H1 (cell line): ENCODE data around the gene DCANP1. TPM values are rescaled to one million over a fixed set of nuclear protein-coding genes. Genes with fewer than 3 reads are reported as not detected.
A peak's percentile ranks its signal among the peaks of the same experiment; 100 is the strongest.

Source experiments
- CTCF ChIA-PET: fragments of 300-600 bp; sonication (Branson Sonifier 250); formaldehyde crosslinking; loops from one replicate; lab custom pipeline; 2021; ENCODE audit not compliant: partially characterized antibody; lab: Charles Lee
- POLR2A ChIA-PET: fragments of 300-600 bp; sonication (Branson Sonifier 250); formaldehyde crosslinking; loops from one replicate; lab custom pipeline; 2021; ENCODE audit warnings: inconsistent platforms; ENCODE audit not compliant: partially characterized antibody; lab: Charles Lee
- DNase-seq, 2 experiments: peaks; one replicate each; pipeline versions ENCODE4 v3.0.0 to v3.0.0-alpha.2; 2010 to 2022; ENCODE audit warnings: low spot score in 2 of 2, low read depth in 1 of 2, mixed read lengths in 1 of 2
- FAIRE-seq: peaks from 2 replicates; lab custom pipeline; 2011; peaks lifted over from hg19 to GRCh38; lab: Jason Lieb, UNC
- H2AFZ ChIP-seq: 2 replicates; pipeline ENCODE4 v1.8.1; 2012; ENCODE audit warnings: low read length, inconsistent platforms
- H2AK5ac ChIP-seq: 2 replicates; pipeline ENCODE4 v1.6.1; 2013; ENCODE audit warnings: low read depth, low read length
- H2BK120ac ChIP-seq: replicated peaks from 2 replicates; pipeline ENCODE3; 2013; ENCODE audit warnings: low read depth, low read length, inconsistent platforms
- H2BK12ac ChIP-seq: 2 replicates; pipeline ENCODE4 v1.6.1; 2013; ENCODE audit warnings: low read depth, low read length
- H2BK15ac ChIP-seq: 2 replicates; pipeline ENCODE4 v1.6.1; 2013; ENCODE audit warnings: low read length
- H2BK20ac ChIP-seq: 2 replicates; pipeline ENCODE4 v1.6.1; 2013; ENCODE audit warnings: low read length
- H2BK5ac ChIP-seq: 2 replicates; pipeline ENCODE4 v1.6.1; 2013; ENCODE audit warnings: low read depth, low read length
- H3K14ac ChIP-seq: 2 replicates; pipeline ENCODE4 v1.6.1; 2013; ENCODE audit warnings: inconsistent platforms; ENCODE audit not compliant: insufficient read length
- H3K18ac ChIP-seq: 2 replicates; pipeline ENCODE4 v1.6.1; 2013; ENCODE audit warnings: low read length; ENCODE audit errors: extremely low read depth
- H3K23ac ChIP-seq: 2 replicates; pipeline ENCODE4 v1.6.1; 2013; ENCODE audit warnings: inconsistent platforms; ENCODE audit not compliant: insufficient read length
- H3K23me2 ChIP-seq: 2 replicates; pipeline ENCODE4 v1.6.1; 2013; ENCODE audit warnings: low read depth, low read length
- H3K27ac ChIP-seq: 2 replicates; pipeline ENCODE4 v1.6.1; 2011; ENCODE audit warnings: low read depth, low read length, inconsistent platforms
- H3K27me3 ChIP-seq, 4 experiments: replicated peaks in 1 of 4; 1 replicate in 1 of 4; 2 replicates in 3 of 4; pipeline versions ENCODE4 v1.6.1 to v1.8.1; 2011 to 2013; ENCODE audit warnings: low read length in 3 of 4, mild to moderate bottlenecking in 3 of 4, inconsistent platforms in 2 of 4, mixed read lengths in 2 of 4, moderate library complexity in 1 of 4; ENCODE audit not compliant: control insufficient read depth in 3 of 4, insufficient read depth in 3 of 4; ENCODE audit errors: extremely low read depth in 1 of 4
- H3K36me3 ChIP-seq, 4 experiments: 2 replicates each; pipeline versions ENCODE4 v1.6.1 to v1.8.1; 2011 to 2013; ENCODE audit warnings: mild to moderate bottlenecking in 4 of 4, low read length in 3 of 4, moderate library complexity in 2 of 4, control low read depth in 1 of 4, inconsistent platforms in 1 of 4; ENCODE audit not compliant: insufficient read depth in 4 of 4, control insufficient read depth in 2 of 4
- H3K4ac ChIP-seq: replicated peaks from 2 replicates; pipeline ENCODE3; 2013; ENCODE audit warnings: low read length, low read depth, mixed read lengths, inconsistent platforms; ENCODE audit not compliant: insufficient read length
- H3K4me1 ChIP-seq, 4 experiments: replicated peaks in 1 of 4; 1 replicate in 1 of 4; 2 replicates in 3 of 4; pipeline versions ENCODE4 v1.6.1 to v1.8.1; 2011 to 2013; ENCODE audit warnings: low read length in 3 of 4, inconsistent platforms in 2 of 4, mixed read lengths in 1 of 4; ENCODE audit not compliant: insufficient read depth in 4 of 4, control insufficient read depth in 3 of 4
- H3K4me2 ChIP-seq, 2 experiments: 2 replicates each; pipeline versions ENCODE4 v1.6.1 to v1.8.1; 2011 to 2013; ENCODE audit warnings: low read depth in 2 of 2, low read length in 2 of 2, control low read depth in 1 of 2, inconsistent platforms in 1 of 2, mild to moderate bottlenecking in 1 of 2; ENCODE audit not compliant: insufficient read depth in 1 of 2
- H3K4me3 ChIP-seq, 4 experiments: fragments of 200-600, 300-600 bp in 1 of 4; sonication (generic), shearing (Covaris generic), sonication (Bioruptor Twin) in 1 of 4; 2 replicates each; pipeline versions ENCODE4 v1.5.1 to v1.8.1; 2011 to 2016; ENCODE audit warnings: low read length in 4 of 4, low read depth in 3 of 4, control low read depth in 2 of 4, inconsistent platforms in 2 of 4, mild to moderate bottlenecking in 2 of 4, mixed read lengths in 1 of 4, moderate library complexity in 1 of 4; ENCODE audit not compliant: insufficient read depth in 2 of 4; ENCODE audit errors: extremely low read depth in 1 of 4
- H3K56ac ChIP-seq: replicated peaks from 2 replicates; pipeline ENCODE3; 2013; ENCODE audit warnings: low read depth, mild to moderate bottlenecking, mixed read lengths, low read length, inconsistent platforms; ENCODE audit not compliant: insufficient read length
- H3K79me1 ChIP-seq: 2 replicates; pipeline ENCODE4 v1.6.1; 2013; ENCODE audit warnings: low read depth, low read length, control low read depth
- H3K79me2 ChIP-seq, 2 experiments: 2 replicates each; pipeline versions ENCODE4 v1.6.1 to v1.8.1; 2012 to 2013; ENCODE audit warnings: low read length in 2 of 2, mild to moderate bottlenecking in 2 of 2, inconsistent platforms in 1 of 2; ENCODE audit not compliant: insufficient read depth in 2 of 2, control insufficient read depth in 1 of 2
- H3K9ac ChIP-seq, 4 experiments: replicated peaks in 1 of 4; 1 replicate in 1 of 4; 2 replicates in 3 of 4; pipeline versions ENCODE4 v1.6.1 to v1.8.1; 2011 to 2013; ENCODE audit warnings: low read depth in 3 of 4, low read length in 3 of 4, control low read depth in 2 of 4, mild to moderate bottlenecking in 2 of 4, moderate library complexity in 2 of 4, inconsistent platforms in 1 of 4; ENCODE audit errors: extremely low read depth in 1 of 4
- H3K9me3 ChIP-seq, 2 experiments: 2 replicates each; pipeline versions ENCODE4 v1.6.1 to v1.8.1; 2012 to 2013; ENCODE audit warnings: mild to moderate bottlenecking in 2 of 2, moderate library complexity in 2 of 2, control low read depth in 1 of 2, inconsistent platforms in 1 of 2, low read depth in 1 of 2, low read length in 1 of 2, mixed read lengths in 1 of 2; ENCODE audit not compliant: insufficient read depth in 2 of 2
- H4K20me1 ChIP-seq, 2 experiments: replicated peaks in 1 of 2; 2 replicates each; pipeline versions ENCODE3 to v1.8.1; 2011 to 2013; ENCODE audit warnings: inconsistent platforms in 2 of 2, low read length in 2 of 2, mild to moderate bottlenecking in 1 of 2; ENCODE audit not compliant: insufficient read depth in 2 of 2, control insufficient read depth in 1 of 2
- H4K5ac ChIP-seq: 2 replicates; pipeline ENCODE4 v1.6.1; 2013; ENCODE audit warnings: low read length, low read depth, mixed read lengths, inconsistent platforms; ENCODE audit not compliant: insufficient read length
- H4K8ac ChIP-seq: 2 replicates; pipeline ENCODE4 v1.8.0; 2013; ENCODE audit warnings: mild to moderate bottlenecking, moderate library complexity, low read length, inconsistent platforms; ENCODE audit not compliant: insufficient read depth; ENCODE audit errors: extremely low read depth
- H4K91ac ChIP-seq: replicated peaks from 2 replicates; pipeline ENCODE3; 2013; ENCODE audit warnings: low read length, mixed read lengths, inconsistent platforms; ENCODE audit not compliant: insufficient read length
- CBX8 ChIP-seq: fragments of 300-800, 300-1000 bp; sonication (generic); IDR thresholded peaks from 2 replicates; pipeline ENCODE4 v1.7.1; 2016; ENCODE audit warnings: low read depth, low read length, borderline replicate concordance
- E2F6 ChIP-seq: IDR thresholded peaks from 2 replicates; pipeline ENCODE4 v1.6.1; 2012; ENCODE audit warnings: inconsistent platforms
- GABPA ChIP-seq: IDR thresholded peaks from 2 replicates; pipeline ENCODE4 v1.6.1; 2011; ENCODE audit warnings: mild to moderate bottlenecking, low read length, moderate library complexity, borderline replicate concordance; ENCODE audit not compliant: insufficient read depth
- HDAC2 ChIP-seq, 2 experiments: fragments of 300-600 bp in 1 of 2; sonication (generic) in 1 of 2; IDR thresholded peaks; 2 replicates each; pipeline ENCODE4 v1.6.1; 2011 to 2012; ENCODE audit warnings: low read depth in 2 of 2, low read length in 2 of 2, mild to moderate bottlenecking in 2 of 2, moderate library complexity in 2 of 2, borderline replicate concordance in 1 of 2, inconsistent platforms in 1 of 2
- JUND ChIP-seq: IDR thresholded peaks from 2 replicates; pipeline ENCODE4 v1.6.1; 2011; ENCODE audit warnings: mild to moderate bottlenecking, improper control_type of control experiment, low read length
- NANOG ChIP-seq: IDR thresholded peaks from 2 replicates; pipeline ENCODE4 v1.6.1; 2011; ENCODE audit warnings: low read length, low read depth, mild to moderate bottlenecking, inconsistent platforms; ENCODE audit not compliant: insufficient read depth, poor library complexity, severe bottlenecking
- RAD21 ChIP-seq, 2 experiments: IDR thresholded peaks in 1 of 2; conservative IDR thresholded peaks in 1 of 2; 2 replicates each; pipeline ENCODE4 v1.6.1; 2011; ENCODE audit warnings: low read depth in 2 of 2, low read length in 2 of 2, improper control_type of control experiment in 1 of 2, inconsistent platforms in 1 of 2, mild to moderate bottlenecking in 1 of 2, moderate library complexity in 1 of 2
- SIN3A ChIP-seq, 2 experiments: IDR thresholded peaks in 1 of 2; conservative IDR thresholded peaks in 1 of 2; 2 replicates each; pipeline ENCODE4 v1.6.1; 2011 to 2012; ENCODE audit warnings: low read length in 2 of 2, improper control_type of control experiment in 1 of 2, low read depth in 1 of 2, mild to moderate bottlenecking in 1 of 2
- SIX5 ChIP-seq: IDR thresholded peaks from 2 replicates; pipeline ENCODE4 v1.6.1; 2011; ENCODE audit warnings: mild to moderate bottlenecking, low read depth, low read length
- SP2 ChIP-seq: IDR thresholded peaks from 2 replicates; pipeline ENCODE4 v1.6.1; 2012; ENCODE audit warnings: mild to moderate bottlenecking, low read length, inconsistent platforms
- TCF12 ChIP-seq: IDR thresholded peaks from 2 replicates; pipeline ENCODE4 v1.6.1; 2011; ENCODE audit warnings: low read depth, mild to moderate bottlenecking, low read length
- YY1 ChIP-seq: IDR thresholded peaks from 2 replicates; pipeline ENCODE4 v1.6.1; 2011; ENCODE audit warnings: low read depth, mild to moderate bottlenecking, low read length
- WGBS, 2 experiments: shearing (Covaris generic) in 1 of 2; methylation state at CpG; one replicate each; pipeline versions ENCODE4 v1.1.6 to v1.1.7; 2013 to 2015; ENCODE audit warnings: low lambda C conversion rate in 2 of 2, mixed read lengths in 2 of 2, inconsistent platforms in 1 of 2, low coverage in 1 of 2, missing lambda C conversion rate in 1 of 2; ENCODE audit not compliant: insufficient replicate concordance in 2 of 2, insufficient coverage in 1 of 2, insufficient read length in 1 of 2; ENCODE audit errors: extremely low coverage in 1 of 2, missing lambda C conversion rate in 1 of 2; 5-methylcytosine and 5-hydroxymethylcytosine counted together
- polyA plus RNA-seq, 7 experiments: library from polyadenylated mRNA; depleted of rRNA in 3 of 7; stranded (reverse) in 5 of 7; unstranded in 2 of 7; fragments of >200 nt in 5 of 7; fragments of 200-250 nt in 2 of 7; gene quantifications; 1 replicate in 5 of 7; 2 replicates in 1 of 7; 4 replicates in 1 of 7; pipeline versions ENCODE4 v1.2.1 to v1.2.3, GENCODE V29; 2011 to 2013; ENCODE audit warnings: missing spikeins in 2 of 7, mixed read lengths in 2 of 7
- total RNA-seq: library from RNA; stranded (reverse); fragmentation: NEBNext Ultra II Directional; extraction: Animal tissue kit (Norgen Biotek cat#: 25700); gene quantifications from 2 replicates; pipeline ENCODE4 v1.2.1, GENCODE V29; 2021

DCANP1 gene
- total and polyA plus RNA-seq, 2 of the 8 experiments (the other 6 are each of a cell fraction or from before 2014, with no cell fraction given) = not detected

- no peak overlapping the region for H2BK120ac ChIP-seq
- DNase-seq (peak; percentile 80 to 82), FAIRE-seq (peak; percentile 97)
- no peak overlapping the region for H2BK5ac ChIP-seq
- no peak overlapping the region for H2AK5ac ChIP-seq
- no peak overlapping the region for H4K8ac ChIP-seq
- no peak overlapping the region for H2BK20ac ChIP-seq
- no peak overlapping the region for H4K91ac ChIP-seq
- no peak overlapping the region for H3K14ac ChIP-seq
- H3K18ac ChIP-seq = no peak overlapping the region
- no peak overlapping the region for H2AFZ ChIP-seq
- H2BK12ac ChIP-seq = no peak overlapping the region
- H3K56ac ChIP-seq = no peak overlapping the region
- peaks cover 3 to 7% of the 10 kb centered on the region in 2 experiments for H4K20me1 ChIP-seq
- no peaks in the 10 kb centered on the region for H3K36me3 ChIP-seq
- H2BK15ac ChIP-seq = no peak overlapping the region
- no peak overlapping the region for H3K4ac ChIP-seq
- peaks cover 32 to 57% (median 46%) of the 10 kb centered on the region in 4 experiments for H3K27me3 ChIP-seq
- H3K4me1 ChIP-seq = peaks cover 0 to 15% (median 8%) of the 10 kb centered on the region in 4 experiments; a peak in 5 of 7 replicates
- POLR2A ChIA-PET = interaction anchor here (1.8 kb wide), 1 partner anchor 89 kb away, joined by 4 read pairs; no protein-coding TSS in a partner anchor
- H3K79me1 ChIP-seq = no peaks in the 10 kb centered on the region
- H3K27ac ChIP-seq = no peak overlapping the region
- 6% methylated on average over 6 of the region's 6 CpGs; no CpG with 5 or more reads in 1 of the 2 experiments for WGBS, 2 experiments
- CTCF ChIA-PET = interaction anchor here (0.6 to 21.6 kb wide), 31 partner anchors 14 to 501 kb away, joined by 3 to 778 read pairs (median 4); partner anchors contain the start of genes DCANP1 and TIFAB
- no peak overlapping the region for H4K5ac ChIP-seq
- no peak overlapping the region for H3K23ac ChIP-seq
- no peaks in the 10 kb centered on the region for H3K9me3 ChIP-seq
- H3K9ac ChIP-seq = no peak overlapping the region
- H3K23me2 ChIP-seq = peaks cover 5% of the 10 kb centered on the region
- H3K4me3 ChIP-seq = no peak overlapping the region
- no peaks in the 10 kb centered on the region for H3K79me2 ChIP-seq
- no peak overlapping the region for H3K4me2 ChIP-seq
- TF ChIP-seq CBX8 (no peak), NANOG (no peak), JUND (no peak), SIX5 (no peak), RAD21 (IDR thresholded peaks at IDR 0.05 in 1 of 2, conservative IDR thresholded peaks at IDR 0.05 in 1 of 2; ENCODE audit: low read depth in 2 of 2, low read length in 2 of 2) (peak; percentile 78 to 87), E2F6 (no peak), SIN3A (conservative IDR thresholded peaks at IDR 0.05 in 1 of 2, IDR thresholded peaks at IDR 0.05 in 1 of 2; ENCODE audit: low read depth in 1 of 2, low read length in 2 of 2) (0 out of 4 replicates have a peak, but pooled peaks of 1 of the 2 experiments have one; percentile 34), TCF12 (0 out of 2 replicates have a peak, but pooled peaks have one; percentile 19), GABPA (no peak), YY1 (peak; percentile 72; the same call in 1 of the 2 replicates), HDAC2 (IDR thresholded peaks at IDR 0.05; ENCODE audit: borderline replicate concordance in 1 of 2, low read depth in 2 of 2, low read length in 2 of 2) (no peak), SP2 (no peak)
These were observed 15.2 kb upstream of the DCANP1 start for GRCh38 chr5:135462304-135462703.
